ENCODE measurements around the gene PCBP4.

DNA sequence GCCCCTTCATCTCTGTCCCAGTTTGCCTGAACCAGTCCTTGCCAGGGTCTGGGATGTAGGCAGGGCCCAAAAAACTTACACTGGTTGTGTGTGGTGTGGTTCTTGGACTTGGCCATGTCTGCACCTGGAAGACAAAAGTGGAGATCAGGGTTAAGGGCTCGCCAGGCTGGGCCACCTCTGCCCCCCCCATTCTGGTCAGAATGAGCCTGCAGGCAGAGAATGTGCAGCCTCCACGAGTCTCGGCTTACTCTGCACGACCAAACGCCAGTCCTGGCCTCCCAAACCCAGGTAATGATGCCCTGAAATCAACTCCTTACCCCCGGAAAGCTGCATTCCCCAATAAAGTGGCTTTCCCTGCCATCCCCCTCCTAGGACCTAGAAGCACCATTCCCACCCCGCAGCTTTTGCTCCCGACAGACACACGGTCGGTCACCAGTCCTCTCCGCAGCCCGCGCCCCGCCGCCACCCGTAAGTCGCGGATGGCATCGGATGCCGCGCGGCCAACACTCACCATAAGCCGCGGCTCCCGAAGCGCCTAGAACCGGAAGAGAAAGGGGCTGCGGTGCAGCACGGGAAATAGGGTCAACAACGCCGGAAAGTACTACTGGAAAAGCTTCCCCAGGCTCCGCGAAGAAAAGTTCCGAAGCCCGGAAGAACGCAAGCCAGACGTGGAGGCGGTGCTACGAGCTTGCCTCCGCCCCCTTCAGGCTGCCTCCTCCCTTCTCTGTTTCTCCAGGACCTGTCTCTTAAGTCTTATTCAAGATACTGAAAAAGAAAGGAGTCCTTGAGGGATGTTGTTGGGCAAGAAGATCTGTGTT lies 28.3 kb upstream of the PCBP4 start, which contains the start of gene RPL29:
- TF ChIP-seq, protein P1, sequence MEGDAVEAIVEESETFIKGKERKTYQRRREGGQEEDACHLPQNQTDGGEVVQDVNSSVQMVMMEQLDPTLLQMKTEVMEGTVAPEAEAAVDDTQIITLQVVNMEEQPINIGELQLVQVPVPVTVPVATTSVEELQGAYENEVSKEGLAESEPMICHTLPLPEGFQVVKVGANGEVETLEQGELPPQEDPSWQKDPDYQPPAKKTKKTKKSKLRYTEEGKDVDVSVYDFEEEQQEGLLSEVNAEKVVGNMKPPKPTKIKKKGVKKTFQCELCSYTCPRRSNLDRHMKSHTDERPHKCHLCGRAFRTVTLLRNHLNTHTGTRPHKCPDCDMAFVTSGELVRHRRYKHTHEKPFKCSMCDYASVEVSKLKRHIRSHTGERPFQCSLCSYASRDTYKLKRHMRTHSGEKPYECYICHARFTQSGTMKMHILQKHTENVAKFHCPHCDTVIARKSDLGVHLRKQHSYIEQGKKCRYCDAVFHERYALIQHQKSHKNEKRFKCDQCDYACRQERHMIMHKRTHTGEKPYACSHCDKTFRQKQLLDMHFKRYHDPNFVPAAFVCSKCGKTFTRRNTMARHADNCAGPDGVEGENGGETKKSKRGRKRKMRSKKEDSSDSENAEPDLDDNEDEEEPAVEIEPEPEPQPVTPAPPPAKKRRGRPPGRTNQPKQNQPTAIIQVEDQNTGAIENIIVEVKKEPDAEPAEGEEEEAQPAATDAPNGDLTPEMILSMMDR (conservative IDR thresholded peaks at IDR 0.05): no peak; the same call in 1 of the 2 replicates
- no peak for TF ChIP-seq EZH2 (IDR thresholded peaks at IDR 0.05; ENCODE audit: low read depth)

Data from PC-9 (cell line).